ENCODE data around the gene KAT8.

Gene KAT8

DNA sequence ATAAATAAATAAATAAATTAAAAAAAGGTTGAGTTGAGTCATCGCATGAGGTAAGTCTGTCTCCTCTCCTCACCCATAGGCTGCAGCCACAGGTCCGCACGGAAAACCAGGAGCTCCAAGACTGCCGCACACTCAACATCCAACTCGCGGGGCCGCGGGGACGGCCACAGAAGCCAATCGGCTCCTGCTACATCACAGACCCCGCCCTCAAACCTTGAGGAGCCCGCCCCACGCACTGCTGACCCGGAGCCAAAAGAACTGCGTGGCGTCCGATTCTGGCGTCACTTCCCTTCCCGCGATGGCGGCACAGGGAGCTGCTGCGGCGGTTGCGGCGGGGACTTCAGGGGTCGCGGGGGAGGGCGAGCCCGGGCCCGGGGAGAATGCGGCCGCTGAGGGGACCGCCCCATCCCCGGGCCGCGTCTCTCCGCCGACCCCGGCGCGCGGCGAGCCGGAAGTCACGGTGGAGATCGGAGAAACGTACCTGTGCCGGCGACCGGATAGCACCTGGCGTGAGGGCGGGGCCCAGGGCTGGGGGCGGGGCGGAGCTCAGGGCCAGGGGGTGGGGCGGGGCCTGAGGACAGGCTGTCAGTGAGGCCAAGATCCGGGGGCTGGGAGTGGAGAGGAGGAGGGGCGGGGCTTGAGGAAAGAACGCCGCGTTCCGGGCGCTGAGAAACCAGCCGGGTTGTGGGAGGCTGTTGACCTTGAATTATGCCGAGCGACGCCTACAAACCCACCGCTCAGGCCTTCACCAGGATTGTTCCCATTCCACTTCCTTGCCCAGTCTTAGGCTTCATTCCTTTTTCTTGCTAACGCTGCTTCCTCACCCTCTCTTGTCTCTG, at the start of gene KAT8:
TSS of gene KAT8 (plus strand) at position 281 of the 839 bp plus-strand sequence. CDS start at position 299, 18 bp downstream.
- no peaks in the 10 kb centered on the region for H3K9me3 ChIP-seq (ENCODE audit: control insufficient read depth, insufficient read depth, low read length)
- H3K36me3 ChIP-seq (ENCODE audit: control insufficient read depth, insufficient read depth, low read length), result peaks cover 12% of the 10 kb centered on the region
- H3K27me3 ChIP-seq (ENCODE audit: control insufficient read depth, insufficient read depth, low read length), result no peaks in the 10 kb centered on the region
- peak within 1 kb of the TSS; percentile 82 for H3K4me3 ChIP-seq (ENCODE audit: low read depth, low read length)
- peak within 1 kb of the TSS; percentile 67 for H3K9ac ChIP-seq (ENCODE audit: low read depth, low read length)
- no peaks in the 10 kb centered on the region for H3K4me1 ChIP-seq (ENCODE audit: control insufficient read depth, insufficient read depth, low read length)

- Histone ChIP-seq H3K4me1 (ENCODE audit: control insufficient read depth, insufficient read depth, low read length) (peaks cover 5% of the 10 kb centered on the region), H3K9ac (ENCODE audit: low read depth, low read length) (peak overlapping the region; percentile 84), H3K9me3 (ENCODE audit: control insufficient read depth, insufficient read depth, low read length) (no peaks in the 10 kb centered on the region), H3K36me3 (ENCODE audit: control insufficient read depth, insufficient read depth, low read length) (peaks cover 8% of the 10 kb centered on the region), H3K27me3 (ENCODE audit: control insufficient read depth, insufficient read depth, low read length) (no peaks in the 10 kb centered on the region), H3K4me3 (ENCODE audit: low read depth, low read length) (peak overlapping the region; percentile 100)
Measured at GRCh38 chr16:31071861-31072260, 45.6 kb upstream of the KAT8 start.

GRCh38 chr16:31072540-31073141, 44.8 kb upstream of the KAT8 start:
- peak overlapping the region; percentile 100 for H3K4me3 ChIP-seq (ENCODE audit: low read depth, low read length)

GRCh38 chr16:31073142-31073969, 44.1 kb upstream of the KAT8 start:
- Histone ChIP-seq H3K9ac (ENCODE audit: low read depth, low read length) (peak overlapping the region; percentile 84), H3K36me3 (ENCODE audit: control insufficient read depth, insufficient read depth, low read length) (peaks cover 22% of the 10 kb centered on the region), H3K9me3 (ENCODE audit: control insufficient read depth, insufficient read depth, low read length) (no peaks in the 10 kb centered on the region), H3K4me1 (ENCODE audit: control insufficient read depth, insufficient read depth, low read length) (peaks cover 5% of the 10 kb centered on the region), H3K4me3 (ENCODE audit: low read depth, low read length) (peak overlapping the region; percentile 100), H3K27me3 (ENCODE audit: control insufficient read depth, insufficient read depth, low read length) (no peaks in the 10 kb centered on the region)

More at GRCh38 chr16:31072540-31073141, 44.8 kb upstream of the KAT8 start:
- Histone ChIP-seq H3K36me3 (ENCODE audit: control insufficient read depth, insufficient read depth, low read length) (peaks cover 16% of the 10 kb centered on the region), H3K9ac (ENCODE audit: low read depth, low read length) (peak overlapping the region; percentile 84), H3K27me3 (ENCODE audit: control insufficient read depth, insufficient read depth, low read length) (no peaks in the 10 kb centered on the region), H3K4me1 (ENCODE audit: control insufficient read depth, insufficient read depth, low read length) (peaks cover 5% of the 10 kb centered on the region), H3K9me3 (ENCODE audit: control insufficient read depth, insufficient read depth, low read length) (no peaks in the 10 kb centered on the region)

- no peaks in the 10 kb centered on the region for H3K9me3 ChIP-seq (ENCODE audit: control insufficient read depth, insufficient read depth, low read length)
- peaks cover 26% of the 10 kb centered on the region for H3K36me3 ChIP-seq (ENCODE audit: control insufficient read depth, insufficient read depth, low read length)
- H3K27me3 ChIP-seq (ENCODE audit: control insufficient read depth, insufficient read depth, low read length), result no peaks in the 10 kb centered on the region
- H3K4me3 ChIP-seq (ENCODE audit: low read depth, low read length), result peak within 1 kb of the TSS; percentile 100
- H3K4me1 ChIP-seq (ENCODE audit: control insufficient read depth, insufficient read depth, low read length), result peaks cover 5% of the 10 kb centered on the region
- H3K9ac ChIP-seq (ENCODE audit: low read depth, low read length), result peak within 1 kb of the TSS; percentile 87
Measured at GRCh38 chr16:31073970-31074813, 43.3 kb upstream of the KAT8 start, which contains the start of the genes ZNF646 and ZNF668. Gene ZNF646, plus strand, starts transcription at chr16:31074422. Its CDS starts 1,903 bp downstream, at chr16:31076325. Gene ZNF668, minus strand, starts transcription at chr16:31074240. Its CDS starts 9,781 bp downstream, at chr16:31064459.

DNA sequence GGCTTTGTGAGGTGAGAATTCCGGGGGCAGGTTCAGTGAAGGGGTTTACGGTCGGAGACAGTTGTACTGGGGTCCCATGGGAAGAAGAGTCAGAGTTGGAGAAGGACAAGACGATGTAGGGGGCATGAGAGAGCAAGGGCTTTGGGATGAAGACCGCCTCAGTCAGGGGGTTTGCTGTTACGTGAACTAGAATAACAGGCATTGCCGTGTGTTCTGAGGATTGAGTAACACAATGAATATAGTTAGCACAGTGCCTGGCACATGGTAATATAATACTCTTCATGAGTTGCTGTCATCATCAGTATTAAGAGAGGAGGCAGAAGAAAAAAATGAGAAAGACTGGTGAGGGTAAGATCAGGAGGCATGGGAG, 42.7 kb upstream of the KAT8 start:
- Histone ChIP-seq H3K27me3 (ENCODE audit: control insufficient read depth, insufficient read depth, low read length) (no peaks in the 10 kb centered on the region), H3K9ac (ENCODE audit: low read depth, low read length) (peak overlapping the region; percentile 38), H3K36me3 (ENCODE audit: control insufficient read depth, insufficient read depth, low read length) (peaks cover 32% of the 10 kb centered on the region), H3K4me1 (ENCODE audit: control insufficient read depth, insufficient read depth, low read length) (peaks cover 5% of the 10 kb centered on the region), H3K9me3 (ENCODE audit: control insufficient read depth, insufficient read depth, low read length) (no peaks in the 10 kb centered on the region), H3K4me3 (ENCODE audit: low read depth, low read length) (peak overlapping the region; percentile 100)

GRCh38 chr16:31076319-31076718, 41.1 kb upstream of the KAT8 start:
- Histone ChIP-seq H3K9ac (ENCODE audit: low read depth, low read length) (no peak overlapping the region), H3K9me3 (ENCODE audit: control insufficient read depth, insufficient read depth, low read length) (no peaks in the 10 kb centered on the region), H3K4me1 (ENCODE audit: control insufficient read depth, insufficient read depth, low read length) (peaks cover 5% of the 10 kb centered on the region), H3K36me3 (ENCODE audit: control insufficient read depth, insufficient read depth, low read length) (peaks cover 47% of the 10 kb centered on the region), H3K27me3 (ENCODE audit: control insufficient read depth, insufficient read depth, low read length) (no peaks in the 10 kb centered on the region), H3K4me3 (ENCODE audit: low read depth, low read length) (no peak overlapping the region)

- H3K9ac ChIP-seq (ENCODE audit: low read depth, low read length), result no peak overlapping the region
- no peaks in the 10 kb centered on the region for H3K9me3 ChIP-seq (ENCODE audit: control insufficient read depth, insufficient read depth, low read length)
- peaks cover 54% of the 10 kb centered on the region for H3K36me3 ChIP-seq (ENCODE audit: control insufficient read depth, insufficient read depth, low read length)
- H3K4me1 ChIP-seq (ENCODE audit: control insufficient read depth, insufficient read depth, low read length), result peaks cover 2% of the 10 kb centered on the region
- H3K4me3 ChIP-seq (ENCODE audit: low read depth, low read length), result no peak overlapping the region
- H3K27me3 ChIP-seq (ENCODE audit: control insufficient read depth, insufficient read depth, low read length), result no peaks in the 10 kb centered on the region
Measured at GRCh38 chr16:31077024-31077423, 40.4 kb upstream of the KAT8 start.

- Histone ChIP-seq H3K4me1 (ENCODE audit: control insufficient read depth, insufficient read depth, low read length) (no peaks in the 10 kb centered on the region), H3K9ac (ENCODE audit: low read depth, low read length) (no peak overlapping the region), H3K27me3 (ENCODE audit: control insufficient read depth, insufficient read depth, low read length) (no peaks in the 10 kb centered on the region), H3K36me3 (ENCODE audit: control insufficient read depth, insufficient read depth, low read length) (peaks cover 56% of the 10 kb centered on the region), H3K4me3 (ENCODE audit: low read depth, low read length) (no peak overlapping the region), H3K9me3 (ENCODE audit: control insufficient read depth, insufficient read depth, low read length) (no peaks in the 10 kb centered on the region)
Measured at GRCh38 chr16:31077592-31078396, 39.7 kb upstream of the KAT8 start.

DNA sequence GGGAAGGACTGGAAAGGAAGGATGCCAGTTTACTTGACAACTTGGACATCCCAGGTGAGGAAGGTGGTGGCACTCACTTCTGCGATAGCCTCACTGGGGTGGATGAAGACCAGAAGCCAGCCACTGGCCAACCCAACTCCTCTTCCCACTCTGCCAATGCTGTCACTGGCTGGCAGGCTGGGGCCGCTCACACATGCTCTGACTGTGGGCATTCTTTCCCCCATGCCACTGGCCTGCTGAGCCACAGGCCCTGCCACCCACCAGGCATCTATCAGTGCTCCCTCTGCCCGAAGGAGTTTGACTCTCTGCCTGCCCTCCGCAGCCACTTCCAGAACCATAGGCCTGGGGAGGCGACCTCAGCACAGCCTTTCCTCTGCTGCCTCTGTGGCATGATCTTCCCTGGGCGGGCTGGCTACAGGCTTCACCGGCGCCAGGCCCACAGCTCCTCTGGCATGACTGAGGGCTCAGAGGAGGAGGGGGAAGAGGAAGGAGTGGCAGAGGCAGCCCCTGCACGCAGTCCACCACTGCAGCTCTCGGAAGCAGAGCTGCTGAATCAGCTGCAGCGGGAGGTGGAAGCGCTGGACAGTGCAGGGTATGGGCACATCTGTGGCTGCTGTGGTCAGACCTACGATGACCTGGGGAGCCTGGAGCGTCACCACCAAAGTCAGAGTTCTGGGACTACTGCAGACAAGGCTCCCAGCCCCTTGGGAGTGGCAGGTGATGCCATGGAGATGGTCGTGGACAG, 38.7 kb upstream of the KAT8 start:
- Histone ChIP-seq H3K9ac (ENCODE audit: low read depth, low read length) (no peak overlapping the region), H3K27me3 (ENCODE audit: control insufficient read depth, insufficient read depth, low read length) (no peaks in the 10 kb centered on the region), H3K36me3 (ENCODE audit: control insufficient read depth, insufficient read depth, low read length) (peaks cover 56% of the 10 kb centered on the region), H3K4me3 (ENCODE audit: low read depth, low read length) (no peak overlapping the region), H3K9me3 (ENCODE audit: control insufficient read depth, insufficient read depth, low read length) (no peaks in the 10 kb centered on the region), H3K4me1 (ENCODE audit: control insufficient read depth, insufficient read depth, low read length) (no peaks in the 10 kb centered on the region)

Measured in iPS-15b (cell line).